C4-2B (cell line): ENCODE data around the gene KRTAP3-3.
"Not testable (repeated sequence)": the region's sequence is repeated elsewhere in the genome, so short reads cannot be mapped to it uniquely, and the experiment has no call there.

ENCODE experiments used
- CTCF ChIP-seq: fragments of 450-650 bp; conservative IDR thresholded peaks from 2 replicates; pipeline ENCODE4 v1.5.1; 2017; ENCODE audit warnings: mild to moderate bottlenecking
- ZFX ChIP-seq: fragments of 450-650 bp; IDR thresholded peaks from 2 replicates; pipeline ENCODE4 v1.6.1; 2017

- TF ChIP-seq CTCF, ZFX: not testable (repeated sequence)
These were observed 40.5 kb upstream of the KRTAP3-3 start, which contains the start of gene KRTAP1-3 for GRCh38 chr17:41034346-41034935.
